K562 (cell line): ENCODE data around the gene FGL2. TPM values are rescaled to one million over a fixed set of nuclear protein-coding genes. Genes with fewer than 3 reads are reported as not detected.

Source experiments
- ATAC-seq: fragments of 200-7000 bp; cut with Tn5 transposase; 3 replicates; pipeline ENCODE4 v1.9.1; 2020; ENCODE audit warnings: moderate library complexity
- BruUV-seq: library from RNA; stranded (reverse); fragments of 400-500 nt; replicated peaks from 2 replicates; lab custom pipeline; 2021; lab: Mats Ljungman, UMichigan
- CTCF ChIA-PET: fragments of 300-600 bp; formaldehyde crosslinking; extraction: SDS; loops from one replicate; lab custom pipeline; 2021; ENCODE audit warnings: low intra/inter-chr PET ratio; lab: Yijun Ruan, JAX
- POLR2A ChIA-PET: fragments of 300-600, 350-650 bp; sonication (Branson Sonifier 250); formaldehyde crosslinking; extraction: SDS; loops from one replicate; lab custom pipeline; 2021; ENCODE audit warnings: antibody characterized with exemption, inconsistent platforms; lab: Yijun Ruan, JAX
- DNase-seq, 4 experiments: peaks; one replicate each; pipeline versions ENCODE4 v3.0.0 to v3.0.0-alpha.2; 2011 to 2018; ENCODE audit warnings: low spot score in 3 of 4, mixed read lengths in 3 of 4; ENCODE audit errors: extremely low read depth in 1 of 4
- FAIRE-seq: peaks from 2 replicates; lab custom pipeline; 2011; peaks lifted over from hg19 to GRCh38; lab: Jason Lieb, UNC
- H2AFZ ChIP-seq: 2 replicates; pipeline ENCODE4 v1.6.0; 2011; ENCODE audit warnings: low read depth, low read length, control low read depth, inconsistent platforms
- H3K27ac ChIP-seq: fragments of 200-600 bp; 3 replicates; pipeline ENCODE4 v1.8.0; 2011; ENCODE audit warnings: low read depth, mild to moderate bottlenecking, control low read depth, inconsistent platforms, low read length, moderate library complexity, mixed read lengths; ENCODE audit errors: extremely low read depth
- H3K27me3 ChIP-seq, 2 experiments: fragments of 300-600 bp in 1 of 2; 2 replicates in 1 of 2; 3 replicates in 1 of 2; pipeline versions ENCODE4 v1.6.0 to v1.8.0; 2011; ENCODE audit warnings: inconsistent platforms in 2 of 2, low read length in 2 of 2, mild to moderate bottlenecking in 1 of 2, mixed read lengths in 1 of 2, moderate library complexity in 1 of 2; ENCODE audit not compliant: control insufficient read depth in 2 of 2, insufficient read depth in 2 of 2
- H3K36me3 ChIP-seq: fragments of 300-600 bp; 3 replicates; pipeline ENCODE4 v1.8.0; 2011; ENCODE audit warnings: mild to moderate bottlenecking, low read length, inconsistent platforms; ENCODE audit not compliant: control insufficient read depth, insufficient read depth
- H3K4me1 ChIP-seq, 2 experiments: fragments of 200-600 bp in 1 of 2; replicated peaks in 1 of 2; 2 replicates in 1 of 2; 3 replicates in 1 of 2; pipeline versions ENCODE4 v1.5.1 to v1.8.0; 2011; ENCODE audit warnings: inconsistent platforms in 2 of 2, low read length in 2 of 2, mild to moderate bottlenecking in 1 of 2, mixed read lengths in 1 of 2, moderate library complexity in 1 of 2; ENCODE audit not compliant: control insufficient read depth in 2 of 2, insufficient read depth in 2 of 2
- H3K4me2 ChIP-seq: 2 replicates; pipeline ENCODE4 v1.6.1; 2011; ENCODE audit warnings: low read length, control low read depth, inconsistent platforms, mixed read lengths; ENCODE audit not compliant: insufficient read depth
- H3K4me3 ChIP-seq: fragments of 200-600 bp; sonication (generic), shearing (Covaris generic); 2 replicates; pipeline ENCODE4 v1.5.1; 2016; ENCODE audit warnings: control low read depth, inconsistent platforms
- H3K79me2 ChIP-seq: fragments of 200-600 bp; 3 replicates; pipeline ENCODE4 v1.8.0; 2011; ENCODE audit warnings: low read length, inconsistent platforms; ENCODE audit not compliant: control insufficient read depth, insufficient read depth
- H3K9ac ChIP-seq, 2 experiments: 2 replicates each; pipeline versions ENCODE4 v1.6.0 to v1.6.1; 2011; ENCODE audit warnings: low read depth in 2 of 2, low read length in 2 of 2, control low read depth in 1 of 2, inconsistent platforms in 1 of 2, mild to moderate bottlenecking in 1 of 2, mixed read lengths in 1 of 2; ENCODE audit not compliant: insufficient read depth in 1 of 2
- H3K9me1 ChIP-seq: one replicate; pipeline ENCODE4 v1.6.0; 2011; ENCODE audit warnings: inconsistent platforms, mild to moderate bottlenecking, low read length, moderate library complexity; ENCODE audit not compliant: control insufficient read depth, insufficient read depth
- H3K9me3 ChIP-seq: replicated peaks from 2 replicates; pipeline ENCODE4 v1.5.1; 2011; ENCODE audit warnings: low read depth, low read length, inconsistent platforms; ENCODE audit not compliant: control insufficient read depth, insufficient read depth
- H4K20me1 ChIP-seq: replicated peaks from 2 replicates; pipeline ENCODE4 v1.6.1; 2011; ENCODE audit warnings: low read length, inconsistent platforms, mixed read lengths; ENCODE audit not compliant: control insufficient read depth, insufficient read depth
- BHLHE40 ChIP-seq: IDR thresholded peaks from 2 replicates; pipeline ENCODE4 v1.6.1; 2011; ENCODE audit warnings: low read length, improper control_type of control experiment
- C11orf30 ChIP-seq: fragments of 450-650 bp; IDR thresholded peaks from 2 replicates; pipeline ENCODE4 v1.6.1; 2016; ENCODE audit warnings: low read depth, mild to moderate bottlenecking
- CTBP1 ChIP-seq: fragments of 450-650 bp; IDR thresholded peaks from 2 replicates; pipeline ENCODE4 v1.6.1; 2016; ENCODE audit warnings: borderline replicate concordance
- DNMT1 ChIP-seq: fragments of 450-650 bp; IDR thresholded peaks from 2 replicates; pipeline ENCODE4 v1.6.1; 2016; ENCODE audit warnings: antibody characterized with exemption, mild to moderate bottlenecking
- FOXK1 ChIP-seq: sonication (generic); formaldehyde crosslinking; IDR thresholded peaks from 2 replicates; pipeline ENCODE4 v1.8.0; 2022; ENCODE audit warnings: missing genetic modification reagents, mild to moderate bottlenecking, borderline replicate concordance
- GATA2 ChIP-seq: sonication (generic); formaldehyde crosslinking; IDR thresholded peaks from 2 replicates; pipeline ENCODE4 v1.4.0; 2020; ENCODE audit warnings: mild to moderate bottlenecking, missing genetic modification reagents
- HNRNPL ChIP-seq: fragments of 200-400 bp; formaldehyde crosslinking; IDR thresholded peaks from 2 replicates; pipeline ENCODE4 v1.6.1; 2017; ENCODE audit warnings: low read depth, mild to moderate bottlenecking, low read length
- KLF10 ChIP-seq: fragments of 250-450 bp; sonication (Bioruptor Pico); IDR thresholded peaks from 2 replicates; pipeline ENCODE4 v1.6.1; 2021; ENCODE audit warnings: matching md5 sums
- MAFK ChIP-seq: IDR thresholded peaks from 2 replicates; pipeline ENCODE4 v1.6.1; 2011; ENCODE audit warnings: low read length, improper control_type of control experiment
- PHF20 ChIP-seq: fragments of 450-650 bp; IDR thresholded peaks from 2 replicates; pipeline ENCODE4 v1.6.1; 2018; ENCODE audit not compliant: partially characterized antibody
- PML ChIP-seq: IDR thresholded peaks from 2 replicates; pipeline ENCODE4 v1.6.1; 2012; ENCODE audit warnings: low read length, inconsistent platforms
- RAD21 ChIP-seq, 2 experiments: fragments of 250-450 bp in 1 of 2; fragments of 450-650 bp in 1 of 2; sonication (Bioruptor Pico) in 1 of 2; formaldehyde crosslinking in 1 of 2; IDR thresholded peaks in 1 of 2; conservative IDR thresholded peaks in 1 of 2; 2 replicates each; pipeline versions ENCODE4 v1.4.0 to v1.8.0; 2020 to 2022; ENCODE audit warnings: mild to moderate bottlenecking in 2 of 2, moderate library complexity in 1 of 2
- ZNF146 ChIP-seq: IDR thresholded peaks from one replicate; pipeline ENCODE4 v1.6.1; 2018; ENCODE audit warnings: missing compliant biosample characterization; ENCODE audit not compliant: unreplicated experiment
- ZNF3 ChIP-seq: fragments of 250-450 bp; sonication (Bioruptor Pico); IDR thresholded peaks from 2 replicates; pipeline ENCODE4 v1.5.0; 2021; ENCODE audit warnings: mild to moderate bottlenecking, moderate library complexity
- ZNF41 ChIP-seq: fragments of 250-450 bp; sonication (Bioruptor Pico); conservative IDR thresholded peaks from 2 replicates; pipeline ENCODE4 v1.4.0; 2020; ENCODE audit warnings: mild to moderate bottlenecking
- WGBS: fragments of 100-300 bp; shearing (Covaris generic); methylation state at CpG from one replicate; pipeline ENCODE4 v1.1.6; 2016; ENCODE audit warnings: low coverage, mixed read lengths; ENCODE audit not compliant: insufficient coverage; ENCODE audit errors: missing lambda C conversion rate; 5-methylcytosine and 5-hydroxymethylcytosine counted together
- in situ Hi-C: fragments of 300-500 bp; cut with MboI; formaldehyde crosslinking; loops from 4 replicates; pipeline ENCODE4 v1.15.0; 2018; ENCODE audit warnings: inconsistent platforms, mixed read lengths
- intact Hi-C: fragments of 100-400 bp; cut with micrococcal nuclease; formaldehyde crosslinking; loops from 2 replicates; pipeline ENCODE4 v1.14.2; 2022
- polyA plus RNA-seq, 8 experiments: library from polyadenylated mRNA; depleted of rRNA in 4 of 8; stranded (reverse) in 5 of 8; unstranded in 3 of 8; fragments of >200 nt; fragmentation: Nextera tagmentation in 2 of 8; fragmentation: Illumina TruSeq in 1 of 8; extraction: Ambion mirVana in 2 of 8; extraction: Trizol in 1 of 8; gene quantifications; 2 replicates each; pipeline versions ENCODE4 v1.2.1 to v1.2.3, GENCODE V29; 2011 to 2014; ENCODE audit warnings: inconsistent platforms in 1 of 8, missing spikeins in 1 of 8
- total RNA-seq, 7 experiments: library from RNA; depleted of rRNA in 6 of 7; stranded (reverse); fragments of >200 nt in 6 of 7; fragmentation: Illumina TruSeq in 2 of 7; extraction: Trizol in 2 of 7; gene quantifications; 2 replicates each; pipeline versions ENCODE4 v1.2.1 to v1.2.3, GENCODE V29; 2011 to 2021; ENCODE audit warnings: low replicate concordance in 1 of 7
- TF ChIP-seq, protein P1 (sequence below): fragments of 250-450 bp; sonication (Bioruptor Pico); IDR thresholded peaks from 2 replicates; pipeline ENCODE4 v1.5.1; 2021; ENCODE audit warnings: mild to moderate bottlenecking

FGL2 gene
- total and polyA plus RNA-seq, 9 of the 15 experiments (the other 6 are each of a cell fraction or from before 2014, with no cell fraction given), result 0.11 TPM; not detected in 8

GRCh38 chr7:77202481-77202976, 2.9 kb upstream of the FGL2 start:
- Histone ChIP-seq H3K9me3 (no peaks in the 10 kb centered on the region), H2AFZ (no peak overlapping the region), H3K27ac (no peak overlapping the region), H3K9me1 (no peaks in the 10 kb centered on the region), H3K27me3 (peaks cover 5 to 10% of the 10 kb centered on the region in 2 experiments; a peak in 4 of 5 replicates), H3K79me2 (no peaks in the 10 kb centered on the region), H3K4me2 (no peak overlapping the region), H3K9ac (no peak overlapping the region), H4K20me1 (no peaks in the 10 kb centered on the region), H3K36me3 (no peaks in the 10 kb centered on the region), H3K4me1 (no peaks in the 10 kb centered on the region), H3K4me3 (no peak overlapping the region)
- TF ChIP-seq KLF10 (CRISPR knock-in tag), result no peak
- TF ChIP-seq ZNF146 (CRISPR knock-in tag), result no peak
- TF ChIP-seq GATA2 (CRISPR knock-in tag), result no peak
- TF ChIP-seq, protein P1, sequence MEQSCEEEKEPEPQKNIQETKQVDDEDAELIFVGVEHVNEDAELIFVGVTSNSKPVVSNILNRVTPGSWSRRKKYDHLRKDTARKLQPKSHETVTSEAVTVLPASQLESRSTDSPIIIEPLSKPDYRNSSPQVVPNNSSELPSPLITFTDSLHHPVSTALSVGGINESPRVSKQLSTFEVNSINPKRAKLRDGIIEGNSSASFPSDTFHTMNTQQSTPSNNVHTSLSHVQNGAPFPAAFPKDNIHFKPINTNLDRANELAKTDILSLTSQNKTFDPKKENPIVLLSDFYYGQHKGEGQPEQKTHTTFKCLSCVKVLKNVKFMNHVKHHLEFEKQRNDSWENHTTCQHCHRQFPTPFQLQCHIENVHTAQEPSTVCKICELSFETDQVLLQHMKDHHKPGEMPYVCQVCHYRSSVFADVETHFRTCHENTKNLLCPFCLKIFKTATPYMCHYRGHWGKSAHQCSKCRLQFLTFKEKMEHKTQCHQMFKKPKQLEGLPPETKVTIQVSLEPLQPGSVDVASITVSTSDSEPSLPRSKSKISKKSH (CRISPR knock-in tag), result no peak
- no peak for TF ChIP-seq ZNF41 (CRISPR knock-in tag)
- no peak for TF ChIP-seq FOXK1 (CRISPR knock-in tag)
- no peak for TF ChIP-seq DNMT1
- TF ChIP-seq C11orf30, result no peak
- TF ChIP-seq CTBP1, result no peak
- TF ChIP-seq RAD21 (CRISPR knock-in tag; conservative IDR thresholded peaks at IDR 0.05 in 1 of 2, IDR thresholded peaks at IDR 0.05 in 1 of 2), result no peak
- no peak for TF ChIP-seq BHLHE40
- TF ChIP-seq HNRNPL, result no peak
- no peak for TF ChIP-seq MAFK
- TF ChIP-seq PML, result no peak
- no peak for TF ChIP-seq ZNF3 (CRISPR knock-in tag)
- TF ChIP-seq PHF20, result no peak
- no peak for ATAC-seq
- 0% methylated on average over 4 of the region's 4 CpGs for WGBS
- intact Hi-C loops, result no loop called here
- DNase-seq, result no peak
- in situ Hi-C loops, result no loop called here
- BruUV-seq, result no TSS peak
- POLR2A ChIA-PET, result no interaction called here
- FAIRE-seq, result no peak
- CTCF ChIA-PET, result no interaction called here
